ENCODE measurements around the gene PCSK2. TPM values are rescaled to one million over a fixed set of nuclear protein-coding genes. Genes with fewer than 3 reads are reported as not detected.

The PCSK2 gene, protein sequence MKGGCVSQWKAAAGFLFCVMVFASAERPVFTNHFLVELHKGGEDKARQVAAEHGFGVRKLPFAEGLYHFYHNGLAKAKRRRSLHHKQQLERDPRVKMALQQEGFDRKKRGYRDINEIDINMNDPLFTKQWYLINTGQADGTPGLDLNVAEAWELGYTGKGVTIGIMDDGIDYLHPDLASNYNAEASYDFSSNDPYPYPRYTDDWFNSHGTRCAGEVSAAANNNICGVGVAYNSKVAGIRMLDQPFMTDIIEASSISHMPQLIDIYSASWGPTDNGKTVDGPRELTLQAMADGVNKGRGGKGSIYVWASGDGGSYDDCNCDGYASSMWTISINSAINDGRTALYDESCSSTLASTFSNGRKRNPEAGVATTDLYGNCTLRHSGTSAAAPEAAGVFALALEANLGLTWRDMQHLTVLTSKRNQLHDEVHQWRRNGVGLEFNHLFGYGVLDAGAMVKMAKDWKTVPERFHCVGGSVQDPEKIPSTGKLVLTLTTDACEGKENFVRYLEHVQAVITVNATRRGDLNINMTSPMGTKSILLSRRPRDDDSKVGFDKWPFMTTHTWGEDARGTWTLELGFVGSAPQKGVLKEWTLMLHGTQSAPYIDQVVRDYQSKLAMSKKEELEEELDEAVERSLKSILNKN
- total RNA-seq (2022) (not detected in 2 replicates), Bru-seq, nascent RNA (percentile 8 among the genes with signal in this experiment), BruChase-seq, experiment 1, labeled RNA remaining after a 2-hour chase (percentile 2 among the genes with signal in this experiment), BruChase-seq, experiment 2, labeled RNA remaining after a 6-hour chase (percentile 2 among the genes with signal in this experiment)
- long read RNA-seq = 0 reads

DNA sequence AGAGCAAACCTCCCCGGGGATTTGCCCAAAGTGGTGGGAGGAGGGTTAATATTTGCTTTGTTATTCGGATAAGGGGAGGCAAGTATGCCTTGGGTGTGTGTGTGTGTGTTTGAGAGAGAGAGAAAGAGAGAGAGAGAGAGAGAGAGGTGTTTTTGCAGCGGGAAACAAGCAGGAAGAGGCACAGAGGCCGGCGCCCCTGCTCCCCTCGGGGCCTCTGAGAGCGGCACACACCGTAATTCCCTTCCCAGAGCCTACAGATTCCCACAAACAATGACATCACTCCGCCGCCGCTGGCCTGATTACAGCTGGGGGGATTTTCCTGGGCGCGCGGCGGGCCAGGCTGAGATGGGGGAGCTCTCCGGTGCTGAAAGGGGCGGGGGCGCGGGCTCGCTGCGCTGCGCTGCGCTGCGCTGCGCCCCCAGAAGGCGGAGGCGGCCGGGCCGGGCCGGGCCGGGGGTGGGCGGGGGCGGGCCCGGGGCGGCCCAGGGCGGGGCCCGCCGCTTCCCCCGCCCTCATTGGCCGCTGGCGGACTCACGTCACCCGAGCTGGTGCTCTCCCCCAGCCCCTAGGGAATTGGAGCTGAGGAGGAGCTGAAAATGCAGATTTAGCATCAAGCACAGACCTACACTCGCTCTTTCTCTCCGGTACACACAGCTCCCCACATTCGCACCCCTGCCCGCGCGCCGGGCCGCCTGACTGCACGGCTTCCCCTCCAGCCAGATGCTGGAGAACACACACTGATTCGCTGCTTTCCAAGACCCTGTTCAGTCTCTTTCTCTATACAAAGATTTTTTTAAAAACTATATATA is at the start of gene PCSK2:
PCSK2 (plus strand) TSS at position 631 of the 809 bp plus-strand sequence. CDS start 266 bp downstream, outside the sequence.
- Histone ChIP-seq H3K4me3 (ENCODE audit: low read depth, low read length) (no peak within 1 kb of the TSS), H3K27me3 (replicated peaks; ENCODE audit: control insufficient read depth, insufficient read depth, low read length) (no peaks in the 10 kb centered on the region; the same call in 1 of the 2 replicates), H3K4me1 (no peaks in the 10 kb centered on the region), H3K9me3 (no peaks in the 10 kb centered on the region), H3K36me3 (ENCODE audit: control insufficient read depth, insufficient read depth, low read length) (no peaks in the 10 kb centered on the region)
- DNase-seq = no peak
- peak within 1 kb of the TSS; percentile 22 for H3K4me3 Mint-ChIP-seq (ENCODE audit: unreplicated experiment)
- no peaks in the 10 kb centered on the region for H3K4me1 Mint-ChIP-seq (ENCODE audit: low read depth, unreplicated experiment)
- POLR2A ChIA-PET = no interaction called here
- intact Hi-C loops (cut with micrococcal nuclease; ENCODE audit: unreplicated experiment) = no loop called here
- H3K36me3 Mint-ChIP-seq (ENCODE audit: insufficient read depth, unreplicated experiment) = no peaks in the 10 kb centered on the region
- no peaks in the 10 kb centered on the region for H3K9me3 Mint-ChIP-seq (ENCODE audit: unreplicated experiment)
- no TSS peak for BruUV-seq (replicated peaks)
- no peak within 1 kb of the TSS for H3K27ac Mint-ChIP-seq (ENCODE audit: unreplicated experiment)
- CTCF ChIA-PET = no interaction called here
- TF ChIP-seq, protein P1, sequence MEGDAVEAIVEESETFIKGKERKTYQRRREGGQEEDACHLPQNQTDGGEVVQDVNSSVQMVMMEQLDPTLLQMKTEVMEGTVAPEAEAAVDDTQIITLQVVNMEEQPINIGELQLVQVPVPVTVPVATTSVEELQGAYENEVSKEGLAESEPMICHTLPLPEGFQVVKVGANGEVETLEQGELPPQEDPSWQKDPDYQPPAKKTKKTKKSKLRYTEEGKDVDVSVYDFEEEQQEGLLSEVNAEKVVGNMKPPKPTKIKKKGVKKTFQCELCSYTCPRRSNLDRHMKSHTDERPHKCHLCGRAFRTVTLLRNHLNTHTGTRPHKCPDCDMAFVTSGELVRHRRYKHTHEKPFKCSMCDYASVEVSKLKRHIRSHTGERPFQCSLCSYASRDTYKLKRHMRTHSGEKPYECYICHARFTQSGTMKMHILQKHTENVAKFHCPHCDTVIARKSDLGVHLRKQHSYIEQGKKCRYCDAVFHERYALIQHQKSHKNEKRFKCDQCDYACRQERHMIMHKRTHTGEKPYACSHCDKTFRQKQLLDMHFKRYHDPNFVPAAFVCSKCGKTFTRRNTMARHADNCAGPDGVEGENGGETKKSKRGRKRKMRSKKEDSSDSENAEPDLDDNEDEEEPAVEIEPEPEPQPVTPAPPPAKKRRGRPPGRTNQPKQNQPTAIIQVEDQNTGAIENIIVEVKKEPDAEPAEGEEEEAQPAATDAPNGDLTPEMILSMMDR (IDR thresholded peaks at IDR 0.05; ENCODE audit: insufficient read depth in 1 of 2, low read depth in 1 of 2, low read length in 1 of 2, severe bottlenecking in 1 of 2, unreplicated experiment in 1 of 2) = no peak
- peaks cover 38% of the 10 kb centered on the region for H3K27me3 Mint-ChIP-seq (ENCODE audit: insufficient read depth, unreplicated experiment)

DNA sequence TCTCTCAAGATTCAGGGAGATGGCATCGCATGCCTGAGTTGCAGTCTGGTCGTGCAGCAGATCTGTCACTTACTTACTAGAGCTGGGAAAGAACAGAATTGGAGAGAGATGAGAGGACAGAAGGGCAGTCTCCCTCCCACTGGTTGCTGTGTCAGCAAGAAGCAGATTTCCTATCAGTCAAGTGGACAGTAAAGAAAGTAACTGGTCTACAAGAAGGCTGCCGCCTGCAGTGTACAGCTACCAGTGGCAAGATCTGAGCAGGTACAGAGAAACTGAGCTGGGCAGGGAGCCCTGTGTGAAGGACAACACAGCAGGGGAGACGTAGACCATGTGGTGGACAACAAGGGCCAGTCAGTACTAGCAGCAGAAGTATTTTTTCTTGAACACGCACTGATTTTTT is 49.5 kb upstream of the PCSK2 start:
- POLR2A ChIA-PET = no interaction called here
- BruUV-seq (replicated peaks) = no TSS peak
- H3K27ac Mint-ChIP-seq (ENCODE audit: unreplicated experiment) = no peak overlapping the region
- Histone ChIP-seq H3K36me3 (ENCODE audit: control insufficient read depth, insufficient read depth, low read length) (no peaks in the 10 kb centered on the region), H3K27me3 (replicated peaks; ENCODE audit: control insufficient read depth, insufficient read depth, low read length) (no peaks in the 10 kb centered on the region), H3K9me3 (0 out of 2 replicates have a peak, but pooled peaks cover 6% of the 10 kb centered on the region), H3K4me3 (ENCODE audit: low read depth, low read length) (no peak overlapping the region), H3K4me1 (no peaks in the 10 kb centered on the region)
- TF ChIP-seq, protein P1 (IDR thresholded peaks at IDR 0.05; ENCODE audit: insufficient read depth in 1 of 2, low read depth in 1 of 2, low read length in 1 of 2, severe bottlenecking in 1 of 2, unreplicated experiment in 1 of 2) = no peak
- intact Hi-C loops (cut with micrococcal nuclease; ENCODE audit: unreplicated experiment) = no loop called here
- H3K4me1 Mint-ChIP-seq (ENCODE audit: low read depth, unreplicated experiment) = no peaks in the 10 kb centered on the region
- no peaks in the 10 kb centered on the region for H3K36me3 Mint-ChIP-seq (ENCODE audit: insufficient read depth, unreplicated experiment)
- no peak overlapping the region for H3K4me3 Mint-ChIP-seq (ENCODE audit: unreplicated experiment)
- no peaks in the 10 kb centered on the region for H3K9me3 Mint-ChIP-seq (ENCODE audit: unreplicated experiment)
- CTCF ChIA-PET = no interaction called here
- H3K27me3 Mint-ChIP-seq (ENCODE audit: insufficient read depth, unreplicated experiment) = peaks cover 21% of the 10 kb centered on the region
- no peak for DNase-seq

DNA sequence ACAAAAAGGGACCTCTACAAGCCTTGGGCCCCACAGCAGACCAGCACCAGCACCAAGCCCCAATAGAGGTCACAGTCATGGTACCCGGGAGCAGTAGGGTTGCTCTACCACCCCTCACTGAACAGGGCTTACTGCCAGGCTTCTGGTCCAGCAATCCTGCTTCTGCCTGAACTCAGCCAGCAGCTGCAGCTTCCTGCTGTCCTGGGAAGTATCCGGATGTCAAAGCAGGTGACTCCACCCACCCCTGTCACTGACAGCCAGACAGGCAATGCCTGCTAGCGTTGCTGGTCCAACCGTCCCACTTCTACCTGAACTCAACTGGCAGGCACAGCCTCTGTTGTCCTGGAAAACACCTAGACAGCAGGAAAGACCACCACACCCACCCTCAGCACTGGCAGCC is 47.0 kb upstream of the PCSK2 start:
- peaks cover 26% of the 10 kb centered on the region for H3K27me3 Mint-ChIP-seq (ENCODE audit: insufficient read depth, unreplicated experiment)
- BruUV-seq (replicated peaks) = no TSS peak
- H3K27ac Mint-ChIP-seq (ENCODE audit: unreplicated experiment) = no peak overlapping the region
- intact Hi-C loops (cut with micrococcal nuclease; ENCODE audit: unreplicated experiment) = no loop called here
- DNase-seq = peak in 1 of 2 experiments; percentile 29
- H3K9me3 ChIP-seq = 0 out of 2 replicates have a peak, but pooled peaks cover 10% of the 10 kb centered on the region
- no peak overlapping the region for H3K4me3 ChIP-seq (ENCODE audit: low read depth, low read length)
- H3K4me1 ChIP-seq = no peaks in the 10 kb centered on the region
- POLR2A ChIA-PET = no interaction called here
- H3K4me1 Mint-ChIP-seq (ENCODE audit: low read depth, unreplicated experiment) = no peaks in the 10 kb centered on the region
- peaks cover 13% of the 10 kb centered on the region for H3K9me3 Mint-ChIP-seq (ENCODE audit: unreplicated experiment)
- TF ChIP-seq, protein P1 (IDR thresholded peaks at IDR 0.05; ENCODE audit: insufficient read depth in 1 of 2, low read depth in 1 of 2, low read length in 1 of 2, severe bottlenecking in 1 of 2, unreplicated experiment in 1 of 2) = no peak
- CTCF ChIA-PET = no interaction called here
- no peak overlapping the region for H3K4me3 Mint-ChIP-seq (ENCODE audit: unreplicated experiment)
- no peaks in the 10 kb centered on the region for H3K36me3 ChIP-seq (ENCODE audit: control insufficient read depth, insufficient read depth, low read length)
- no peaks in the 10 kb centered on the region for H3K36me3 Mint-ChIP-seq (ENCODE audit: insufficient read depth, unreplicated experiment)
- H3K27me3 ChIP-seq (replicated peaks; ENCODE audit: control insufficient read depth, insufficient read depth, low read length) = no peaks in the 10 kb centered on the region
